HepG2 (cell line): Measurements from ENCODE around the gene CLCN1. TPM values are rescaled to one million over a fixed set of nuclear protein-coding genes. Genes with fewer than 3 reads are reported as not detected.

Source experiments
- DR1 ChIP-seq: sonication (generic); formaldehyde crosslinking; IDR thresholded peaks from 2 replicates; pipeline ENCODE4 v1.8.0; 2021; ENCODE audit warnings: mild to moderate bottlenecking, missing genetic modification reagents, inconsistent platforms
- GABPA ChIP-seq, 2 experiments: IDR thresholded peaks; 2 replicates each; pipeline ENCODE4 v1.6.1; 2011 to 2016; ENCODE audit warnings: low read depth in 2 of 2, low read length in 1 of 2, missing biosample characterization in 1 of 2, missing genetic modification characterization in 1 of 2
- GLI4 ChIP-seq: sonication (generic); formaldehyde crosslinking; IDR thresholded peaks from 2 replicates; pipeline ENCODE4 v1.5.1; 2020; ENCODE audit warnings: missing genetic modification reagents, mild to moderate bottlenecking, moderate library complexity, borderline replicate concordance
- NFYC ChIP-seq: IDR thresholded peaks from 2 replicates; pipeline ENCODE4 v1.6.1; 2016; ENCODE audit warnings: missing genetic modification reagents, missing compliant biosample characterization
- PLSCR1 ChIP-seq: sonication (generic); formaldehyde crosslinking; IDR thresholded peaks from 2 replicates; pipeline ENCODE4 v1.5.0; 2020; ENCODE audit warnings: missing genetic modification reagents, mild to moderate bottlenecking, borderline replicate concordance
- PRDM15 ChIP-seq: sonication (generic); formaldehyde crosslinking; IDR thresholded peaks from 2 replicates; pipeline ENCODE4 v1.4.0; 2020; ENCODE audit warnings: missing genetic modification reagents
- RBAK ChIP-seq: sonication (generic); formaldehyde crosslinking; IDR thresholded peaks from 2 replicates; pipeline ENCODE4 v1.5.1; 2020; ENCODE audit warnings: mild to moderate bottlenecking, missing genetic modification reagents
- SALL1 ChIP-seq: sonication (generic); formaldehyde crosslinking; IDR thresholded peaks from 2 replicates; pipeline ENCODE4 v1.8.0; 2022; ENCODE audit warnings: mild to moderate bottlenecking, missing genetic modification reagents
- ZEB1 ChIP-seq: IDR thresholded peaks from 2 replicates; pipeline ENCODE4 v1.6.1; 2012; ENCODE audit warnings: mild to moderate bottlenecking, low read depth, inconsistent platforms; ENCODE audit not compliant: insufficient replicate concordance
- ZKSCAN8 ChIP-seq: IDR thresholded peaks from 2 replicates; pipeline ENCODE4 v1.6.1; 2016; ENCODE audit warnings: borderline replicate concordance, missing genetic modification reagents, missing compliant biosample characterization
- ZNF234 ChIP-seq: sonication (generic); formaldehyde crosslinking; conservative IDR thresholded peaks from 2 replicates; pipeline ENCODE4 v1.5.1; 2020; ENCODE audit warnings: mild to moderate bottlenecking, missing genetic modification reagents
- ZNF264 ChIP-seq: sonication (generic); formaldehyde crosslinking; IDR thresholded peaks from 2 replicates; pipeline ENCODE4 v1.4.0; 2020; ENCODE audit warnings: missing genetic modification reagents
- ZNF33A ChIP-seq: sonication (generic); formaldehyde crosslinking; IDR thresholded peaks from 2 replicates; pipeline ENCODE4 v1.5.1; 2020; ENCODE audit warnings: missing genetic modification reagents, mild to moderate bottlenecking, moderate library complexity, borderline replicate concordance
- ZNF547 ChIP-seq: sonication (generic); formaldehyde crosslinking; IDR thresholded peaks from 2 replicates; pipeline ENCODE4 v1.5.1; 2020; ENCODE audit warnings: mild to moderate bottlenecking, missing genetic modification reagents
- ZNF550 ChIP-seq: sonication (generic); formaldehyde crosslinking; IDR thresholded peaks from 2 replicates; pipeline ENCODE4 v1.4.0; 2020; ENCODE audit warnings: mild to moderate bottlenecking, missing genetic modification reagents, borderline replicate concordance
- ZNF557 ChIP-seq: sonication (generic); formaldehyde crosslinking; IDR thresholded peaks from 2 replicates; pipeline ENCODE4 v1.4.0; 2020; ENCODE audit warnings: missing genetic modification reagents
- polyA plus RNA-seq, 8 experiments: library from polyadenylated mRNA; depleted of rRNA in 3 of 8; stranded (reverse) in 7 of 8; unstranded in 1 of 8; fragments of >200 nt; fragmentation: Illumina TruSeq in 4 of 8; extraction: Trizol in 4 of 8; gene quantifications; 2 replicates each; pipeline versions ENCODE4 v1.2.1 to v1.2.3, GENCODE V29; 2011 to 2016; ENCODE audit warnings: low read depth in 4 of 8, missing spikeins in 1 of 8, mixed read lengths in 1 of 8; ENCODE audit not compliant: insufficient read depth in 1 of 8
- total RNA-seq, 5 experiments: library from RNA; depleted of rRNA; stranded (reverse); fragments of >200 nt; fragmentation: Illumina TruSeq; extraction: Trizol; gene quantifications; 2 replicates each; pipeline ENCODE4 v1.2.3, GENCODE V29; 2016; ENCODE audit warnings: low read depth in 1 of 5
- TF ChIP-seq, protein P1 (sequence below): sonication (generic); formaldehyde crosslinking; IDR thresholded peaks from 2 replicates; pipeline ENCODE4 v1.4.0; 2020; ENCODE audit warnings: missing genetic modification reagents, borderline replicate concordance
- TF ChIP-seq, protein P2 (sequence below): sonication (generic); formaldehyde crosslinking; IDR thresholded peaks from 2 replicates; pipeline ENCODE4; 2020; ENCODE audit warnings: missing genetic modification reagents, mild to moderate bottlenecking, borderline replicate concordance

Gene CLCN1
- total and polyA plus RNA-seq, 2 of the 13 experiments (the other 11 are each of a cell fraction or from before 2014, with no cell fraction given) = 0.01 TPM; not detected in 1

DNA sequence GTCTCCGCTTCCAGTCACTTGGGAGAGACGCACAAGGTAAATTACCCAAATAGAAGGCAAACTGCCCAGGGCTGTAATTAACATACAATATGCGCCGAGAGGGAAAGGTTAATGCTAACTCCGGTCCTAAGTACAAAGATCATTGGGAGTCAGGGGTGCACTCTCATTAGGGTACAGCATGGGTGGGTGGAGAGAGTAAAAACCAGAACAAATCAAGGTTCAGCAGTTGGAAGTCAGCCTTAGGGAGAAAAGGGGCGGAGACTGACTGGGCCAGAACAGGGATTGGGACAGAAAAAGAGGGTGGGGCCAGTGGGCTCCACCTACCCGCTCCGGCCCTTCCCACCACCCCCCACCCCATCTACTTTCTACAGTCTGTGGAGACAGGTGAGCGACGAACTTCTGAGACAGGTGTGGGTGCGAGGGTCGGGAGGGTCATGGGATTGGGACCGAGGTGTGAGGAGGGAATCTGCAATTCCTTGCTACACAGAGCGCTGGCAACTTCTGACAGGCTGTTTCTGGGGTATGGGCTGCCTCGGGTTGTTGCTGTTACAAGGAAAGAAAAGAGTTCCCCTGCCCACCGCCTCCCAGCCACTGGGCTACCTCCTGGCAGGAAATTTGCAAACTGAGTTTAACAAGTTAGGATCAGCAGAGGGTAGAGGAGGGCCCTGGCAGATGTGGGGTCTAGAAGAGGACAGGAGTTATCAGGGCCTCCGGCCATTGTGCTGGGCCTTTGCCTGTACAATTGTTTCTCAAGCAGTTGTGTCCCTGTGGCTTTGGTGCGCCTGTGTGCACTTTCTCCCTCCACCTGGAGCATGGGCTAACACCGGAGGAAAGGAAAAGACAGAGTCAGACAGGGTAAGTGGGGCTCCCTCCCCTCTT lies 31.1 kb upstream of the CLCN1 start, which contains the start of gene TMEM139 (continued):
- no peak for TF ChIP-seq GABPA (IDR thresholded peaks at IDR 0.05; ENCODE audit: low read depth, low read length)
- no peak for TF ChIP-seq GABPA (CRISPR knock-in tag; IDR thresholded peaks at IDR 0.05; ENCODE audit: low read depth)
- peak; percentile 82 for TF ChIP-seq ZEB1
- TF ChIP-seq, protein P1, sequence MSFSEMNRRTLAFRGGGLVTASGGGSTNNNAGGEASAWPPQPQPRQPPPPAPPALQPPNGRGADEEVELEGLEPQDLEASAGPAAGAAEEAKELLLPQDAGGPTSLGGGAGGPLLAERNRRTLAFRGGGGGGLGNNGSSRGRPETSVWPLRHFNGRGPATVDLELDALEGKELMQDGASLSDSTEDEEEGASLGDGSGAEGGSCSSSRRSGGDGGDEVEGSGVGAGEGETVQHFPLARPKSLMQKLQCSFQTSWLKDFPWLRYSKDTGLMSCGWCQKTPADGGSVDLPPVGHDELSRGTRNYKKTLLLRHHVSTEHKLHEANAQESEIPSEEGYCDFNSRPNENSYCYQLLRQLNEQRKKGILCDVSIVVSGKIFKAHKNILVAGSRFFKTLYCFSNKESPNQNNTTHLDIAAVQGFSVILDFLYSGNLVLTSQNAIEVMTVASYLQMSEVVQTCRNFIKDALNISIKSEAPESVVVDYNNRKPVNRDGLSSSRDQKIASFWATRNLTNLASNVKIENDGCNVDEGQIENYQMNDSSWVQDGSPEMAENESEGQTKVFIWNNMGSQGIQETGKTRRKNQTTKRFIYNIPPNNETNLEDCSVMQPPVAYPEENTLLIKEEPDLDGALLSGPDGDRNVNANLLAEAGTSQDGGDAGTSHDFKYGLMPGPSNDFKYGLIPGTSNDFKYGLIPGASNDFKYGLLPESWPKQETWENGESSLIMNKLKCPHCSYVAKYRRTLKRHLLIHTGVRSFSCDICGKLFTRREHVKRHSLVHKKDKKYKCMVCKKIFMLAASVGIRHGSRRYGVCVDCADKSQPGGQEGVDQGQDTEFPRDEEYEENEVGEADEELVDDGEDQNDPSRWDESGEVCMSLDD (CRISPR knock-in tag) = peak; percentile 74; the same call in 1 of the 2 replicates
- TF ChIP-seq, protein P2, sequence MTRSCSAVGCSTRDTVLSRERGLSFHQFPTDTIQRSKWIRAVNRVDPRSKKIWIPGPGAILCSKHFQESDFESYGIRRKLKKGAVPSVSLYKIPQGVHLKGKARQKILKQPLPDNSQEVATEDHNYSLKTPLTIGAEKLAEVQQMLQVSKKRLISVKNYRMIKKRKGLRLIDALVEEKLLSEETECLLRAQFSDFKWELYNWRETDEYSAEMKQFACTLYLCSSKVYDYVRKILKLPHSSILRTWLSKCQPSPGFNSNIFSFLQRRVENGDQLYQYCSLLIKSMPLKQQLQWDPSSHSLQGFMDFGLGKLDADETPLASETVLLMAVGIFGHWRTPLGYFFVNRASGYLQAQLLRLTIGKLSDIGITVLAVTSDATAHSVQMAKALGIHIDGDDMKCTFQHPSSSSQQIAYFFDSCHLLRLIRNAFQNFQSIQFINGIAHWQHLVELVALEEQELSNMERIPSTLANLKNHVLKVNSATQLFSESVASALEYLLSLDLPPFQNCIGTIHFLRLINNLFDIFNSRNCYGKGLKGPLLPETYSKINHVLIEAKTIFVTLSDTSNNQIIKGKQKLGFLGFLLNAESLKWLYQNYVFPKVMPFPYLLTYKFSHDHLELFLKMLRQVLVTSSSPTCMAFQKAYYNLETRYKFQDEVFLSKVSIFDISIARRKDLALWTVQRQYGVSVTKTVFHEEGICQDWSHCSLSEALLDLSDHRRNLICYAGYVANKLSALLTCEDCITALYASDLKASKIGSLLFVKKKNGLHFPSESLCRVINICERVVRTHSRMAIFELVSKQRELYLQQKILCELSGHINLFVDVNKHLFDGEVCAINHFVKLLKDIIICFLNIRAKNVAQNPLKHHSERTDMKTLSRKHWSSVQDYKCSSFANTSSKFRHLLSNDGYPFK = peak; percentile 54; the same call in 1 of the 2 replicates
- no peak for TF ChIP-seq PLSCR1 (CRISPR knock-in tag)
- TF ChIP-seq ZKSCAN8 = no peak
- TF ChIP-seq ZNF234 = no peak
- TF ChIP-seq ZNF550 (CRISPR knock-in tag) = no peak
- no peak for TF ChIP-seq PRDM15
- peak; percentile 31; the same call in 1 of the 2 replicates for TF ChIP-seq NFYC (CRISPR knock-in tag)
- TF ChIP-seq DR1 (CRISPR knock-in tag) = no peak
- TF ChIP-seq ZNF547 (CRISPR knock-in tag) = peak; percentile 2; the same call in 1 of the 2 replicates
- no peak for TF ChIP-seq ZNF33A (CRISPR knock-in tag)
- no peak for TF ChIP-seq ZNF264 (CRISPR knock-in tag)
- no peak for TF ChIP-seq ZNF557 (CRISPR knock-in tag)
- peak; percentile 52; the same call in 1 of the 2 replicates for TF ChIP-seq SALL1 (CRISPR knock-in tag)
- no peak for TF ChIP-seq GLI4
- TF ChIP-seq RBAK (CRISPR knock-in tag) = no peak
